ENCODE data around the gene PDE4A. TPM values are rescaled to one million over a fixed set of nuclear protein-coding genes. Genes with fewer than 3 reads are reported as not detected.

PDE4A gene
- total and polyA plus RNA-seq, 2 donors (not counting 3 experiments of a cell fraction or from before 2014, with no cell fraction given) = 3.8 to 10.0 TPM

GRCh38 chr19:10460714-10461046 lies 40.3 kb downstream of the PDE4A start:
- no peaks in the 10 kb centered on the region for H3K9me1 ChIP-seq (replicated peaks; ENCODE audit: control insufficient read depth, extremely low read depth, insufficient read depth, low read length)
- no peaks in the 10 kb centered on the region for H3K4me1 ChIP-seq (ENCODE audit: control insufficient read depth, extremely low read depth, insufficient read depth, low read length)
- no peak for TF ChIP-seq CTCF (IDR thresholded peaks at IDR 0.05; ENCODE audit: extremely low read depth in 1 of 2, insufficient read depth in 1 of 2, low read depth in 1 of 2, low read length in 2 of 2)
- TF ChIP-seq MAX (IDR thresholded peaks at IDR 0.05; ENCODE audit: insufficient read depth, insufficient read length) = no peak
- TF ChIP-seq EZH2 (IDR thresholded peaks at IDR 0.05; ENCODE audit: borderline replicate concordance, low read depth, low read length, severe bottlenecking) = no peak
- no peak for TF ChIP-seq FOS (IDR thresholded peaks at IDR 0.05; ENCODE audit: borderline replicate concordance, insufficient read depth, low read length)
- no peak for TF ChIP-seq MYC (IDR thresholded peaks at IDR 0.05; ENCODE audit: low read depth, low read length)
- no peak for TF ChIP-seq JUN (IDR thresholded peaks at IDR 0.05; ENCODE audit: borderline replicate concordance, insufficient read depth, insufficient read length, low read depth)
- no peak overlapping the region for H3K27ac ChIP-seq (ENCODE audit: insufficient read depth, low read depth, low read length)
- ChIA-PET POLR2A (no interaction called here), CTCF (interaction anchor here (0.6 to 1.3 kb wide), 5 partner anchors 18 to 184 kb away, joined by 3 to 5 read pairs (median 4); no protein-coding TSS in a partner anchor)
- intact Hi-C loops (cut with micrococcal nuclease) (no loop called here), dilution Hi-C loops (cut with MboI; ENCODE audit: extremely low pct_ligation_motif_present, low sequenced_read_pairs) (no loop called here)
- DNase-seq (ENCODE audit: low read depth, low spot score) = no peak
- H3K9ac ChIP-seq (replicated peaks; ENCODE audit: extremely low read depth, insufficient read depth, low read length) = no peak overlapping the region
- no peak for FAIRE-seq
- H2AFZ ChIP-seq (ENCODE audit: low read depth, low read length) = no peak overlapping the region
- no peaks in the 10 kb centered on the region for H3K9me3 ChIP-seq (replicated peaks; ENCODE audit: control insufficient read depth, insufficient read depth, low read length)
- no peaks in the 10 kb centered on the region for H4K20me1 ChIP-seq (replicated peaks; ENCODE audit: control insufficient read depth, extremely low read depth, insufficient read depth, low read length)
- H3K27me3 ChIP-seq (ENCODE audit: control insufficient read depth in 2 of 2, insufficient read depth in 2 of 2, low read length in 2 of 2) = no peaks in the 10 kb centered on the region
- H3K36me3 ChIP-seq (ENCODE audit: control insufficient read depth in 2 of 2, extremely low read depth in 1 of 2, insufficient read depth in 2 of 2, low read length in 2 of 2) = peaks cover 0 to 4% of the 10 kb centered on the region in 2 experiments
- no peak overlapping the region for H3K4me3 ChIP-seq (replicated peaks in 1 of 3; ENCODE audit: insufficient read depth in 1 of 3, low read depth in 1 of 3, low read length in 3 of 3)
- no peaks in the 10 kb centered on the region for H3K79me2 ChIP-seq (ENCODE audit: control insufficient read depth, insufficient read depth, low read length)
- BruUV-seq (replicated peaks) = no TSS peak
- H3K4me2 ChIP-seq (ENCODE audit: insufficient read depth, low read length) = no peak overlapping the region

All from endothelial cell of umbilical vein (primary cell).